WI38 (cell line): ENCODE measurements around the gene DAD1.
"Not testable (repeated sequence)": the region's sequence is repeated elsewhere in the genome, so short reads cannot be mapped to it uniquely, and the experiment has no call there.

Experiments
- H3K4me3 ChIP-seq: 2 replicates; pipeline ENCODE4 v1.5.1; 2011; ENCODE audit warnings: low read depth, mild to moderate bottlenecking, control low read depth, low read length
- CTCF ChIP-seq: IDR thresholded peaks from 2 replicates; pipeline ENCODE4 v1.5.1; 2012; ENCODE audit warnings: low read depth, mild to moderate bottlenecking, control low read depth, low read length

DAD1 gene

GRCh38 chr14:22546722-22547071, 42.3 kb downstream of the DAD1 start:
- no peak for TF ChIP-seq CTCF
- no peak overlapping the region for H3K4me3 ChIP-seq

- H3K4me3 ChIP-seq = no peak overlapping the region
- no peak for TF ChIP-seq CTCF
Observed at GRCh38 chr14:22545842-22546721, 42.9 kb downstream of the DAD1 start.

- TF ChIP-seq CTCF = no peak
- H3K4me3 ChIP-seq = no peak overlapping the region
Observed at GRCh38 chr14:22544881-22545420, 44.1 kb downstream of the DAD1 start.

- no peak overlapping the region for H3K4me3 ChIP-seq
Observed at GRCh38 chr14:22544406-22544805, 44.6 kb downstream of the DAD1 start.

GRCh38 chr14:22543570-22544357, 45.3 kb downstream of the DAD1 start:
- H3K4me3 ChIP-seq = not testable (repeated sequence)

More at GRCh38 chr14:22544406-22544805, 44.6 kb downstream of the DAD1 start:
- TF ChIP-seq CTCF = no peak

GRCh38 chr14:22542360-22542759, 46.7 kb downstream of the DAD1 start:
- TF ChIP-seq CTCF = no peak
- no peak overlapping the region for H3K4me3 ChIP-seq

- no peak for TF ChIP-seq CTCF
- H3K4me3 ChIP-seq = no peak overlapping the region
Observed at GRCh38 chr14:22541721-22542120, 47.3 kb downstream of the DAD1 start.
